Nephron progenitor cell (in vitro differentiated cells): ENCODE data around the gene RGS8.
A peak's percentile ranks its signal among the peaks of the same experiment; 100 is the strongest.

ENCODE experiments used
- DNase-seq: peaks from one replicate; pipeline ENCODE4 v3.0.0; 2021
- H3K27ac Mint-ChIP-seq: 2 replicates; pipeline ENCODE4 v1.8.0; 2021; ENCODE audit warnings: mild to moderate bottlenecking, moderate library complexity, mixed read lengths
- H3K27me3 Mint-ChIP-seq: 2 replicates; pipeline ENCODE4 v1.8.0; 2021; ENCODE audit warnings: mild to moderate bottlenecking, low read depth, mixed read lengths; ENCODE audit not compliant: poor library complexity
- H3K36me3 Mint-ChIP-seq: 2 replicates; pipeline ENCODE4 v1.8.0; 2021; ENCODE audit warnings: low read depth, mixed read lengths
- H3K4me1 Mint-ChIP-seq: 2 replicates; pipeline ENCODE4 v1.8.0; 2021; ENCODE audit warnings: mixed read lengths
- H3K4me3 Mint-ChIP-seq: 2 replicates; pipeline ENCODE4 v1.8.0; 2021; ENCODE audit warnings: mild to moderate bottlenecking, moderate library complexity, mixed read lengths
- H3K9me3 Mint-ChIP-seq: 2 replicates; pipeline ENCODE4 v1.8.0; 2021; ENCODE audit warnings: mild to moderate bottlenecking, moderate library complexity, mixed read lengths
- CTCF ChIP-seq: fragments of 200-600 bp; sonication (generic); IDR thresholded peaks from 2 replicates; pipeline ENCODE4 v1.5.0; 2021; ENCODE audit warnings: antibody characterized with exemption

RGS8 gene

GRCh38 chr1:182686446-182686845 is 2.1 kb upstream of the RGS8 start:
- H3K4me3 Mint-ChIP-seq, result no peak overlapping the region
- peaks cover 26% of the 10 kb centered on the region for H3K27me3 Mint-ChIP-seq
- peaks cover 30% of the 10 kb centered on the region for H3K4me1 Mint-ChIP-seq
- H3K36me3 Mint-ChIP-seq, result no peaks in the 10 kb centered on the region
- H3K9me3 Mint-ChIP-seq, result peaks cover 10% of the 10 kb centered on the region
- no peak overlapping the region for H3K27ac Mint-ChIP-seq
- no peak for TF ChIP-seq CTCF
- DNase-seq, result no peak

- no peaks in the 10 kb centered on the region for H3K9me3 Mint-ChIP-seq
- DNase-seq, result peak; percentile 14
- H3K27ac Mint-ChIP-seq, result no peak overlapping the region
- peaks cover 42% of the 10 kb centered on the region for H3K4me1 Mint-ChIP-seq
- peaks cover 26% of the 10 kb centered on the region for H3K27me3 Mint-ChIP-seq
- H3K4me3 Mint-ChIP-seq, result no peak overlapping the region
- no peaks in the 10 kb centered on the region for H3K36me3 Mint-ChIP-seq
- no peak for TF ChIP-seq CTCF
Measured at GRCh38 chr1:182685215-182685614, 828 bp upstream of the RGS8 start.

DNA sequence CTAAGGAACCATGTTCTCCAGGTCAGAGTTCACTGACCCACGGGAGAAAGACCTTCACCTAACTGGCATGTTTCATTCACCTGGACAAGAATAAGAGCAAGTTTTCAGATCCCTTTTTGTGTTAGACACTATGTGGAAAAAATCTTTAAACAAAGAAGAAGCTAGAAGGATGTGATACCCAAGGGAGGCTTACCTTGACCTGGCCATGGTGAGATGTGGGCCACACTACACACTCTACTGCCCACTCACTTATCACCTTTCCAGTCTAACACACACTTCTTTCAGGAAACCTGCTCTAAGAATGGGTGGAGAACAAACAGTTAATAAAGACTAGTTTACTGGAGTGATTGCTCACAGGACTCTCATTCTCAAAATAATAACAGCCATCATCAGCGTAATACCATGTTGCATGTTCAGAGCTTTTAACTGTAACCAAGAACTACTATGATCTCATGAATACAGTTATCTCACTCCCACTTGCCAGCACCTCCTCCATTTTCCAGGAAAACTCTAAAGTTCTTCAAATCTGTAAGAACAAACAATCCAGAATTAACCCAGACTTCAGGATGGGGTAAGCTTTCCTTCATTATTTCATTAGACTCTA is 1.4 kb downstream of the RGS8 start:
- no peaks in the 10 kb centered on the region for H3K36me3 Mint-ChIP-seq
- H3K27ac Mint-ChIP-seq, result no peak overlapping the region
- H3K27me3 Mint-ChIP-seq, result peaks cover 26% of the 10 kb centered on the region
- TF ChIP-seq CTCF, result no peak
- H3K4me3 Mint-ChIP-seq, result no peak overlapping the region
- peaks cover 33% of the 10 kb centered on the region for H3K4me1 Mint-ChIP-seq
- DNase-seq, result no peak
- H3K9me3 Mint-ChIP-seq, result no peaks in the 10 kb centered on the region

GRCh38 chr1:182682406-182682805 is 2.0 kb downstream of the RGS8 start:
- no peak for TF ChIP-seq CTCF
- H3K27ac Mint-ChIP-seq, result no peak overlapping the region
- peaks cover 26% of the 10 kb centered on the region for H3K27me3 Mint-ChIP-seq
- H3K4me3 Mint-ChIP-seq, result no peak overlapping the region
- no peak for DNase-seq
- H3K9me3 Mint-ChIP-seq, result no peaks in the 10 kb centered on the region
- no peaks in the 10 kb centered on the region for H3K36me3 Mint-ChIP-seq
- H3K4me1 Mint-ChIP-seq, result peaks cover 33% of the 10 kb centered on the region

DNA sequence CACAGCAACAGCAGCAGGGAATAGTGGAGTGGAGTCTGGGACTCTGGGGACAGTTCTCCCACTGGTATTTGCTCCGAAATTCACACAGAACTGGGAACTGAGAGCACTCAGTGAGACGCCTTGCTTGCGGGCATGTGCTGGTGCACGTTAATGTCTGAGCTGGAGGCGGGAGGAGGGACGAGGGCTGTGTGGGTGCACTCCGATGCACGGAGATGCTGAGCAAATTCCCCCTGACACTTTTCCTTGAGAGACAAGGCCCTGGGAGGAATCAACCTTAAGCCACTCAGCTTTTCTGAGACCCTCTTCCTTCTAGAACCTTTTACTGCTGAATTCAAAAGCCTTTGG is 2.8 kb downstream of the RGS8 start:
- Mint-ChIP-seq H3K36me3 (no peaks in the 10 kb centered on the region), H3K4me1 (peaks cover 33% of the 10 kb centered on the region), H3K27me3 (peaks cover 26% of the 10 kb centered on the region), H3K4me3 (no peak overlapping the region), H3K9me3 (no peaks in the 10 kb centered on the region), H3K27ac (no peak overlapping the region)
- no peak for TF ChIP-seq CTCF
- DNase-seq, result no peak

DNA sequence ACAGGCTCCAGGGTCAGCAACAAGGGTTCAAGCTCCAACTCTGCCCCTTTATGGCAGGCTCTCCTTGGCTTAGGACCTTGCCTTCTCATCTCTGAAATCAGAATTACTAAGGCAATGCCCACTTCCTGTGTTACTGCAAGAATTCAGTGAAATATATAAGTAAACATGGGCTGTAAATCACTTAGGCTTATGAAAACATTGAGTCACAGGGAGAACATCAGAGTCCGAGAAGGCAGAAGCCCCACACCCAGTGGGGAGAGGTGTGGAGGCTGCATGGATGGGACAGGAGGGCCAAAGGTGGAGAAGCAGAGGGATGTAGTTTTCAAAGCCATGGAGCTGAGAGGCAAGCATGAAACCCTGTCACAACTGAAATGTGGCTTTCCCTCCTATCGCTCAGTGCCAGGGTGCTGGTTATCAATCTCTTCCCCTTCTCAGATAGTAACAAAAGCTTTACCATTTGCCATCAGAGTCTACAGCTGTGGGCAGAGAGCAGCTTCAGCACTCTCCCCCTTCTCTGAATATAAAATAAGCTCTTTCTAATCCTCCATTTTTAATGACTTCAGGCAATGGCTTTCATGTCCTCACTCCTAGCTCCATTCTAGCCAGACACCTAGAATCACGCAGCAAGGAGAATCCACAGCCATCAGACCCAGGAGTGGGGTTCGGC is 3.4 kb downstream of the RGS8 start:
- Mint-ChIP-seq H3K27me3 (peaks cover 26% of the 10 kb centered on the region), H3K27ac (no peak overlapping the region), H3K9me3 (no peaks in the 10 kb centered on the region), H3K36me3 (no peaks in the 10 kb centered on the region), H3K4me3 (no peak overlapping the region), H3K4me1 (peaks cover 33% of the 10 kb centered on the region)
- no peak for TF ChIP-seq CTCF
- DNase-seq, result no peak
